Fibroblast of lung (primary cell): Measurements from ENCODE around the gene TXNDC11.

Experiments used
- CTCF ChIP-seq, 2 donors: IDR thresholded peaks in 1 of 2; conservative IDR thresholded peaks in 1 of 2; 1 replicate in 1 of 2; 2 replicates in 1 of 2; pipeline ENCODE4 v1.5.1; 2011 to 2012; ENCODE audit warnings: low read length in 2 of 2, control low read depth in 1 of 2, inconsistent platforms in 1 of 2, low read depth in 1 of 2, mild to moderate bottlenecking in 1 of 2
- EZH2 ChIP-seq: IDR thresholded peaks from 2 replicates; pipeline ENCODE4 v1.5.1; 2012; ENCODE audit warnings: low read length, control low read depth, mild to moderate bottlenecking; ENCODE audit errors: missing control alignments

- no peak for TF ChIP-seq CTCF (conservative IDR thresholded peaks at IDR 0.05 in 1 of 2, IDR thresholded peaks at IDR 0.05 in 1 of 2; ENCODE audit: low read depth in 1 of 2, low read length in 2 of 2)
- no peak for TF ChIP-seq EZH2
Observed at GRCh38 chr16:11756248-11756647, 13.6 kb upstream of the TXNDC11 start.
